Peyer's patch (tissue), 4 donors: ENCODE results near the gene COL23A1. TPM values are rescaled to one million over a fixed set of nuclear protein-coding genes. Genes with fewer than 3 reads are reported as not detected.
A peak's percentile ranks its signal among the peaks of the same experiment; 100 is the strongest.

Experiments used
- DNase-seq, 3 donors: peaks; one replicate each; pipeline ENCODE4 v3.0.0-alpha.2; 2017 to 2019
- H3K27ac ChIP-seq, 4 donors: fragments of 200-600 bp; sonication (generic); one replicate each; pipeline ENCODE4 v1.5.1; 2016 to 2019
- H3K27me3 ChIP-seq, 2 donors: fragments of 200-600 bp; sonication (generic); one replicate each; pipeline ENCODE4 v1.5.1; 2019
- H3K36me3 ChIP-seq, 3 donors: fragments of 200-600 bp; sonication (generic); one replicate each; pipeline ENCODE4 v1.5.1; 2016 to 2019
- H3K4me1 ChIP-seq, 4 donors: fragments of 200-600 bp; sonication (generic); one replicate each; pipeline ENCODE4 v1.5.1; 2016 to 2019
- H3K4me3 ChIP-seq, 4 donors: fragments of 200-600 bp; sonication (generic); 1 replicate in 3 of 4; 2 replicates in 1 of 4; pipeline ENCODE4 v1.5.1; 2016 to 2019; ENCODE audit warnings: mild to moderate bottlenecking in 1 of 4
- H3K9me3 ChIP-seq, 4 donors: fragments of 200-600 bp; sonication (generic); one replicate each; pipeline ENCODE4 v1.5.1; 2016 to 2019; ENCODE audit warnings: mild to moderate bottlenecking in 1 of 4
- CTCF ChIP-seq, 6 experiments: fragments of 450-650 bp in 4 of 6; fragments of 200-600 bp in 2 of 6; sonication (generic) in 1 of 6; IDR thresholded peaks; one replicate each; pipeline ENCODE4 v1.5.1; 2017 to 2019; ENCODE audit warnings: antibody characterized with exemption in 6 of 6, mild to moderate bottlenecking in 3 of 6, moderate library complexity in 1 of 6
- POLR2A ChIP-seq, 2 donors: fragments of 450-650 bp; IDR thresholded peaks; one replicate each; pipeline ENCODE4 v1.5.1; 2017; ENCODE audit warnings: antibody characterized with exemption in 2 of 2, mild to moderate bottlenecking in 2 of 2, moderate library complexity in 2 of 2
- total RNA-seq, 4 donors: library from RNA; depleted of rRNA; stranded (reverse); fragments of >200 nt; gene quantifications; one replicate each; pipeline ENCODE4 v1.1.0, GENCODE V29; 2016

Gene COL23A1
- total RNA-seq, 4 donors from 2014 or later, result 0.57 to 5.8 (median 1.2) TPM; not detected in 1

- Histone ChIP-seq H3K4me3 (no peak overlapping the region), H3K9me3 (no peaks in the 10 kb centered on the region), H3K36me3 (peaks cover 0 to 69% (median 0%) of the 10 kb centered on the region in 3 donors), H3K27me3 (no peaks in the 10 kb centered on the region), H3K27ac (peak overlapping the region in 3 of 4 donors; percentile 97 to 99 (median 98)), H3K4me1 (peaks cover 3 to 64% (median 18%) of the 10 kb centered on the region in 4 donors)
- no peak for TF ChIP-seq POLR2A (IDR thresholded peaks at IDR 0.05)
- TF ChIP-seq CTCF (IDR thresholded peaks at IDR 0.05), result peak in 3 of 6 experiments; percentile 6 to 20 (median 9)
- DNase-seq, result peak in 1 of 3 donors; percentile 27
Observed at GRCh38 chr5:178208540-178209227, 381.5 kb downstream of the COL23A1 start.

GRCh38 chr5:178207917-178208280 lies 382.3 kb downstream of the COL23A1 start:
- peak in 2 of 3 donors; percentile 76 to 84 for DNase-seq
- H3K9me3 ChIP-seq, result no peaks in the 10 kb centered on the region
- peak overlapping the region in 3 of 4 donors; percentile 97 to 99 (median 98) for H3K27ac ChIP-seq
- no peaks in the 10 kb centered on the region for H3K27me3 ChIP-seq
- peaks cover 3 to 56% (median 16%) of the 10 kb centered on the region in 4 donors for H3K4me1 ChIP-seq
- H3K36me3 ChIP-seq, result peaks cover 0 to 64% (median 0%) of the 10 kb centered on the region in 3 donors
- TF ChIP-seq POLR2A (IDR thresholded peaks at IDR 0.05), result peak in 1 of 2 donors; percentile 47
- no peak for TF ChIP-seq CTCF (IDR thresholded peaks at IDR 0.05)
- no peak overlapping the region for H3K4me3 ChIP-seq

GRCh38 chr5:178207183-178207916 lies 382.8 kb downstream of the COL23A1 start:
- Histone ChIP-seq H3K4me3 (peak overlapping the region in 1 of 4 donors; percentile 87), H3K36me3 (peaks cover 0 to 58% (median 0%) of the 10 kb centered on the region in 3 donors), H3K27me3 (no peaks in the 10 kb centered on the region), H3K4me1 (peaks cover 3 to 51% (median 13%) of the 10 kb centered on the region in 4 donors), H3K9me3 (no peaks in the 10 kb centered on the region), H3K27ac (peak overlapping the region in 3 of 4 donors; percentile 97 to 99 (median 98))
- DNase-seq, result peak in 2 of 3 donors; percentile 60 to 67
- TF ChIP-seq CTCF (IDR thresholded peaks at IDR 0.05), result no peak
- peak in 1 of 2 donors; percentile 65 for TF ChIP-seq POLR2A (IDR thresholded peaks at IDR 0.05)

- Histone ChIP-seq H3K4me3 (peak overlapping the region; percentile 87 to 100 (median 93)), H3K36me3 (peaks cover 0 to 50% (median 0%) of the 10 kb centered on the region in 3 donors), H3K27me3 (no peaks in the 10 kb centered on the region), H3K4me1 (peaks cover 3 to 50% (median 13%) of the 10 kb centered on the region in 4 donors), H3K27ac (peak overlapping the region in 3 of 4 donors; percentile 97 to 99 (median 98)), H3K9me3 (no peaks in the 10 kb centered on the region)
- peak in 1 of 3 donors; percentile 49 for DNase-seq
- no peak for TF ChIP-seq CTCF (IDR thresholded peaks at IDR 0.05)
- TF ChIP-seq POLR2A (IDR thresholded peaks at IDR 0.05), result no peak
Observed at GRCh38 chr5:178206166-178207101, 383.8 kb downstream of the COL23A1 start.

GRCh38 chr5:178205749-178206047 lies 384.5 kb downstream of the COL23A1 start:
- peaks cover 3 to 45% (median 13%) of the 10 kb centered on the region in 4 donors for H3K4me1 ChIP-seq
- H3K27ac ChIP-seq, result peak overlapping the region; percentile 97 to 99 (median 98)
- no peak for DNase-seq
- H3K36me3 ChIP-seq, result peaks cover 0 to 42% (median 0%) of the 10 kb centered on the region in 3 donors
- peak overlapping the region; percentile 87 to 100 (median 93) for H3K4me3 ChIP-seq
- H3K9me3 ChIP-seq, result no peaks in the 10 kb centered on the region
- H3K27me3 ChIP-seq, result no peaks in the 10 kb centered on the region
- TF ChIP-seq CTCF (IDR thresholded peaks at IDR 0.05) (no peak), POLR2A (IDR thresholded peaks at IDR 0.05) (no peak)
